ENCODE data around the gene GALE.
"Not testable (repeated sequence)": the region's sequence is repeated elsewhere in the genome, so short reads cannot be mapped to it uniquely, and the experiment has no call there.

GALE gene

DNA sequence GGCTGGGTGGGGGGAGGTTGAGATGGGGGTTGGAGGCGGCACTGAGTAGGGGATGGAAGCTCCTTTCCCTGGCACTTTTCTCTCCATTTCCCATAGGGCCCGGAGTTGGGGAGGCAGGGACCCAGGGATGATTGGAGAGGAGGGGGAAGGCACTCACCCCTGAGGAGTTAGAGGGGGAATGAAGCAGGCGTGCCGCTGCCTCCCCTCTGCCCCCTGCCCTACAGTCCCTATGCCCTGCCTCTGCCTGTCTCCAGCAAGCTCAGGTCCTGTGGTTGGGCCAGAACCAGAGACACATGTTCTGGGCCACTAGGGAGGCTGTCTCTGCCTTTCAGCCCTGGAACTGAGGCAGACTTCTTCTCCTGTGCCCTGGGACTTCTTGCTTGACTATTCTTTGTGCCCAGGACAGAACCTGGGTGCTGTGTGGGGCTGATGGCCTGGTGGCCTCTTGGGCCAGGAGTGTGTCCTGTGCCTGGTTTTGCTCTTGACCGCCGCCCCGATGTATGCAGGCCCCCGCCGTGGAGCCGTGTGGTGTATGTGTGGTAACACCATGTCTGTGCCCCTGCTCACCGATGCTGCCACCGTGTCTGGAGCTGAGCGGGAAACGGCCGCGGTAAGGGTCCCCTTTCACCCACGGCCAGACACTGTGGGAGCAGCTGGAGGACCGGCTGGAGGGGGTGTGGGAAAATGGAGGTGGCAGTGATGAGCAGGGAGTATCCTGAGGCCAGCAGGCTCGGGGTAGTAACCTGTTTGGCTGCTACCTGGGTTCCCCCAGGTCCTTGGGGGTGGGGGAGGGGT, 8.2 kb downstream of the GALE start:
- TF ChIP-seq EZH2 (IDR thresholded peaks at IDR 0.05) (no peak), POLR2AphosphoS5 (IDR thresholded peaks at IDR 0.05; ENCODE audit: borderline replicate concordance, low read depth, low read length) (no peak), FOXP2 (optimal IDR thresholded peaks at IDR 0.05; ENCODE audit: control extremely low read depth, extremely low read length, insufficient read depth) (no peak)
- DNase-seq (ENCODE audit: low read depth, low spot score) = no peak
- H3K9ac ChIP-seq (ENCODE audit: insufficient read length) = peak overlapping the region; percentile 88
- H3K4me3 ChIP-seq = peak overlapping the region; percentile 82
- H3K27ac ChIP-seq = peak overlapping the region; percentile 22; the same call in 1 of the 2 replicates
- H3K36me3 ChIP-seq (ENCODE audit: insufficient read depth, low read length) = peaks cover 13% of the 10 kb centered on the region
- no peaks in the 10 kb centered on the region for H3K9me3 ChIP-seq (ENCODE audit: low read depth, low read length)

DNA sequence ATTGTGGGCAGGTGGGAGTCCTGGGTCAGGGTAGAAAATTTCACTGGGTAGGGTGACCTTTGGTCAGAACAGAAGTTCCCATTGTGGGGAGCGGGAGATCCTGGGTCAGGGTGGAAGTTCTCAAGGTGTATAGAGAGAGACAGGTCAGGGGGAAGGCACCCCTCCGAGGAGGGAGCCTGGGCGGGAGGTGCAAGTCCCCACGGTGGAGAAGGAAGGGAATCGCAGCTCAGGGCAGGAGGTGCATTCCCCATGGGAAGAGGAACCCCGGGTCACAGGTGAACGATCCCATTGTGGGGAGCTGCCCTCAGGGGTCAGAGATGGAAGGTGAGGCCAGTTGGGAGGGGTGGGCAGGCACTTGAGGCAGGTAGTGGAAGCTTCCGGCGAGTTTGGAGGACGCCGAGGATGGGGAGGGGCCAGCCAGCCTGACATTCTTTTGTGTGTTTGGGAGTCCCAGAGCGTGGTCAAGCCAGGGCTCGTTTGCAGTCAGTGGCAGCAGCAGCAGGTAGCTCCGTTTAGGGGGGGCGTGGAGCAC, 9.0 kb downstream of the GALE start:
- peak overlapping the region; percentile 88 for H3K9ac ChIP-seq (ENCODE audit: insufficient read length)
- DNase-seq (ENCODE audit: low read depth, low spot score) = no peak

DNA sequence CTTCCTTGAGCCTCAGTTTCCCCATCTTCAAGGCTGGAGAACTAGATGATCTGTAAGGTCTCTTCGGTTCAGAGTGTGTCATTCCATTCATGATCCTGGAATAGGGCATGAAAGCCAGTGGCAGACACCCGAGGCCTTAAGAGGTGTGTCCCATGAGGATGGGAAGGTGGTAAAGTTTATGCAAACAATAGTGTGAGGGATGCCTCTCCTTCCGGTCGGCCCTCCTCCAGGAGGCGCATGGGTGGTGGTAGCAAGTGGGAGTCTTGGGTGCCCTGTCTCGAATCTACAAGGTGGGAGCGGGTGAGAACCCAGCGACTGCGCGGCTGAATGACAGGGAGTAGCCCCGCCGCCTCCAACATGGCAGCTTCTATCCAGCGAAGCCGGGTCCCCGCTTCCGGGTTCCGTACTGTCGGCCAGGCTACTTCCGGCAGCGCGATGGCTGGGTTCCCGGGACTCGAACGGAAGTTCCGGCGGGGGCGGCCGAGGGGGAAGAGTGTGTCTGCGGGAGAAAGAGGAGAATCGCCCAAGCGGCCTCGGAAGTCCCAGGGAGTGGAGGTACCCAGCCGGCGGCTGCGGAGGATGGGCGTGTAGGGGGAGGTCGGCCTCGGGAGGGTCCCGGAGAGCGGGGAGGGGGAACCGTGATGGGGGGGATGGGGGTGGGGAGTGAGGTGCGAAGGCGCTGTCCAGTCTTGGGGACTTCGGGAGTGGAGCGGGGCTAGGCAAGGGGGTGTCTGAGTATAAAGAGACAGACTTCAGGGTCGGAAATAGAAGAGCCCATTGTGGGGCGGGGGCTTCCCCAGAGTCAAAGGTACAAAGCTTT, 9.6 kb downstream of the GALE start, which contains the start of gene LYPLA2:
Gene LYPLA2 (plus strand): TSS at position 450 of the 820 bp plus-strand sequence. CDS start 1,538 bp downstream, outside the sequence.
- Histone ChIP-seq H3K4me3 (peak within 1 kb of the TSS; percentile 82), H3K27ac (peak within 1 kb of the TSS; percentile 60; the same call in 1 of the 2 replicates), H3K9me3 (ENCODE audit: low read depth, low read length) (no peaks in the 10 kb centered on the region), H3K36me3 (ENCODE audit: insufficient read depth, low read length) (peaks cover 27% of the 10 kb centered on the region), H3K9ac (ENCODE audit: insufficient read length) (peak within 1 kb of the TSS; percentile 88)
- no peak for DNase-seq (ENCODE audit: low read depth, low spot score)
- TF ChIP-seq POLR2AphosphoS5 (IDR thresholded peaks at IDR 0.05; ENCODE audit: borderline replicate concordance, low read depth, low read length) = peak; percentile 89
- peak; percentile 77 for TF ChIP-seq FOXP2 (optimal IDR thresholded peaks at IDR 0.05; ENCODE audit: control extremely low read depth, extremely low read length, insufficient read depth)
- no peak for TF ChIP-seq EZH2 (IDR thresholded peaks at IDR 0.05)

More for the DNA sequence above, 9.0 kb downstream of the GALE start:
- peak overlapping the region; percentile 40; the same call in 1 of the 2 replicates for H3K27ac ChIP-seq
- peaks cover 21% of the 10 kb centered on the region for H3K36me3 ChIP-seq (ENCODE audit: insufficient read depth, low read length)
- no peaks in the 10 kb centered on the region for H3K9me3 ChIP-seq (ENCODE audit: low read depth, low read length)
- TF ChIP-seq POLR2AphosphoS5 (IDR thresholded peaks at IDR 0.05; ENCODE audit: borderline replicate concordance, low read depth, low read length) = no peak
- TF ChIP-seq FOXP2 (optimal IDR thresholded peaks at IDR 0.05; ENCODE audit: control extremely low read depth, extremely low read length, insufficient read depth) = no peak
- no peak for TF ChIP-seq EZH2 (IDR thresholded peaks at IDR 0.05)
- peak overlapping the region; percentile 82 for H3K4me3 ChIP-seq

DNA sequence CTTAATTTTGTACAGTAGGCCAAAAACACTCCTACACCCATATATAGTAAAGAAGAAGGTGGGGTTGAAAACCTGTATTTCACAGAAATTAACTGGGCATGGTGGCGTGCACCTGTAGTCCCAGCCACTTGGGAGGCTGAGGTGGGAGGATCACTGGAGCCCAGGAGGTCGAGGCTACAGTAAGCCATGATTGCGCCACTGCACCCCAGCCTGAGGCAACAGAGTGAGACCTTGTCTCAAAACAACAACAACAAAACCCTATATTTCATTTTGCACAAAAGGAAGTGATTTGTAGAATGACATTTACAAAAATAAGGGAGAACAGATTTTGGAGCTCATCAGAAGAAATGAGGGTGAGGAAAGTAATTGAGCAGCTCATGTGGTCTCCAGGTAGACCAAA, 11.9 kb downstream of the GALE start:
- H3K4me3 ChIP-seq = no peak overlapping the region
- no peaks in the 10 kb centered on the region for H3K9me3 ChIP-seq (ENCODE audit: low read depth, low read length)
- H3K36me3 ChIP-seq (ENCODE audit: insufficient read depth, low read length) = peaks cover 43% of the 10 kb centered on the region
- peak overlapping the region; percentile 68; the same call in 1 of the 2 replicates for H3K27ac ChIP-seq
- TF ChIP-seq EZH2 (IDR thresholded peaks at IDR 0.05) (no peak), FOXP2 (optimal IDR thresholded peaks at IDR 0.05; ENCODE audit: control extremely low read depth, extremely low read length, insufficient read depth) (no peak), POLR2AphosphoS5 (IDR thresholded peaks at IDR 0.05; ENCODE audit: borderline replicate concordance, low read depth, low read length) (no peak)
- no peak overlapping the region for H3K9ac ChIP-seq (ENCODE audit: insufficient read length)
- no peak for DNase-seq (ENCODE audit: low read depth, low spot score)

DNA sequence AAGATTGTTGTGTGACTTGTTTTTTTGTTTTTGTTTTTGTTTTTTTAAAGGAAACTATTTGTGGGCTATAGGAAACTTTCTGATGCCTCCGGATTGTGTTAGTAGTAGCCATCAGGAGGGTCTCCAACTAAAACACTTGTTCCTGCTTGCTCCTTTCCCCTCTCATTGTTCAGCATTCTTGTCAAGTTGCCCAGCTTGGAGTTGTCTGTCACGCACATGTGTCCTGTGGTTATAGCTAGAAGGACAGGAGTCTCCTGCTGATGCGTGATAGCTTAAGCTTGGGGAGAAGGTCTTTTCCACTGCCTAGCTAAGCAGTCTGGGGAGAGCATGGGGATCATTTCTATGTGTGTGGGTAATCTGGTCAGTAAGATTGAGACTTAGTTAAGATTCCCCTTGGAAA, 12.9 kb downstream of the GALE start:
- H3K9ac ChIP-seq (ENCODE audit: insufficient read length) = no peak overlapping the region
- no peak for DNase-seq (ENCODE audit: low read depth, low spot score)
- peaks cover 47% of the 10 kb centered on the region for H3K36me3 ChIP-seq (ENCODE audit: insufficient read depth, low read length)
- H3K4me3 ChIP-seq = no peak overlapping the region
- TF ChIP-seq EZH2 (IDR thresholded peaks at IDR 0.05) (no peak), POLR2AphosphoS5 (IDR thresholded peaks at IDR 0.05; ENCODE audit: borderline replicate concordance, low read depth, low read length) (no peak), FOXP2 (optimal IDR thresholded peaks at IDR 0.05; ENCODE audit: control extremely low read depth, extremely low read length, insufficient read depth) (no peak)
- no peaks in the 10 kb centered on the region for H3K9me3 ChIP-seq (ENCODE audit: low read depth, low read length)
- H3K27ac ChIP-seq = peak overlapping the region; percentile 32; the same call in 1 of the 2 replicates

DNA sequence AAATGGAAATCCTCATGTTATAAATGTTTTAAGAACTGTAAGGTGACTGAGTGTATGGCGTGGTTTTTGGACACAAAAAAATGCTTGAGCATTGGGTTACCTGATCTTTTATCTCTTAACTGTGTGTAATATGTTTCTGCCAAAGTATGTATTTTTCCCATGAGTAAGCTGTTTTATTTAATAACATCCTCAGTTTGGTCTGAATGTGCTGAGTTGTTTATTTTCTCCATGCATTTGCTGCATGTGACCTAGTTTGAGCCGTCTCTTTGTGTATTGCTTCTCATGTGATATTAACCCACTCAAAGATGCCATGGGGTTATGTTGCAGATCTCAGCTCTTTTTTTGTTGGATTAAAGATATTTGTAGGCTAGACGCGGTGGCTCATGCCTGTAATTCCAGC, 15.7 kb downstream of the GALE start:
- DNase-seq (ENCODE audit: low read depth, low spot score) = no peak
- peak overlapping the region; percentile 91 for H3K27ac ChIP-seq
- H3K9ac ChIP-seq (ENCODE audit: insufficient read length) = peak overlapping the region; percentile 73
- H3K4me3 ChIP-seq = 0 out of 2 replicates have a peak overlapping the region, but pooled peaks have one; percentile 5
- no peaks in the 10 kb centered on the region for H3K9me3 ChIP-seq (ENCODE audit: low read depth, low read length)
- TF ChIP-seq POLR2AphosphoS5 (IDR thresholded peaks at IDR 0.05; ENCODE audit: borderline replicate concordance, low read depth, low read length) (no peak), EZH2 (IDR thresholded peaks at IDR 0.05) (no peak), FOXP2 (optimal IDR thresholded peaks at IDR 0.05; ENCODE audit: control extremely low read depth, extremely low read length, insufficient read depth) (no peak)
- peaks cover 73% of the 10 kb centered on the region for H3K36me3 ChIP-seq (ENCODE audit: insufficient read depth, low read length)

DNA sequence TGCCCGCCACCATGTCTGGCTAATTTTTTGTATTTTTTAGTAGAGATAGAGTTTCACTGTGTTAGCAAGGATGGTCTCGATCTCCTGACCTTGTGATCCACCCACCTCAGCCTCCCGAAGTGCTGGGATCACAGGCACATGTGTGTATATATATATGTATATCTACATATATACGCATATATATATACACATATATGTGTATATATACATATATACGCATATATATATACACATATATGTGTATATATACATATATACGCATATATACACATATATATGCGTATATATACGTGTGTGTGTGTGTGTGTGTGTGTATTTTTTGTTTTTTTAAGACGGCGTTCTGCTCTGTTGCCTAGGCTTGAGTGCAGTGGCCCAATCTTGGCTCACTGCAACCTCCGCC, 17.4 kb downstream of the GALE start:
- peaks cover 77% of the 10 kb centered on the region for H3K36me3 ChIP-seq (ENCODE audit: insufficient read depth, low read length)
- not testable (repeated sequence) for H3K4me3 ChIP-seq; H3K27ac ChIP-seq; H3K9ac ChIP-seq (ENCODE audit: insufficient read length); H3K9me3 ChIP-seq (ENCODE audit: low read depth, low read length); DNase-seq (ENCODE audit: low read depth, low spot score)

DNA sequence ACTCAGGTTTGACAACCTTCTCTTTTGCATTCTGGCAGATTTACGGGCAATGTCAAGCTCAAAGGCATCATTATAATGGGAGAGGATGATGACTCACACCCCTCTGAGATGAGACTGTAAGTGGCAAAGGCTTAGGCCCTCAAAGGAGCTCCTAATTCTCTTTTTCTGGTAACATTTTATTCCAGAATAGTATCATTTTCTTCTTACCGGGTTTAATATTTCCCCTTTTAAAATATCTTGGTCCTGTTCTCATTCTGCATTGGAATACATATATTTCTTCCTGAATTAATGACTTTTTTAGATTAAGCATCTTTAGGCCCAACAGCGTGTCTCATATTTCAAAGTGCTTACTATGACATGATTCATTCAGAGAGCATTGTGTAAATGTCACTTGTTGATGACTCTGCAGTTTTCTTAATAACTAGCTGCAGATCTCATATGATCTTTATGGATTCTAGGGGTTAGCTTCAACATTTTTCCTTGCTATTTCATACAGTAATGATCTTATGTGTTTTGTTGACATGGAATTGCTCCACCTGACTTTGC, 20.7 kb downstream of the GALE start:
- no peak for DNase-seq (ENCODE audit: low read depth, low spot score)
- peaks cover 46% of the 10 kb centered on the region for H3K36me3 ChIP-seq (ENCODE audit: insufficient read depth, low read length)
- peak overlapping the region; percentile 100 for H3K4me3 ChIP-seq
- peak overlapping the region; percentile 90 for H3K9ac ChIP-seq (ENCODE audit: insufficient read length)
- H3K27ac ChIP-seq = peak overlapping the region; percentile 42; the same call in 1 of the 2 replicates
- TF ChIP-seq POLR2AphosphoS5 (IDR thresholded peaks at IDR 0.05; ENCODE audit: borderline replicate concordance, low read depth, low read length) (no peak), EZH2 (IDR thresholded peaks at IDR 0.05) (no peak), FOXP2 (optimal IDR thresholded peaks at IDR 0.05; ENCODE audit: control extremely low read depth, extremely low read length, insufficient read depth) (no peak)
- no peaks in the 10 kb centered on the region for H3K9me3 ChIP-seq (ENCODE audit: low read depth, low read length)

Measured in SK-N-MC (cell line).